Inflammatory macrophage treated with lipopolysaccharide for 1 hour (primary cell): ENCODE results near the gene DAND5.

ENCODE experiments used
- DNase-seq, 2 donors: peaks; one replicate each; pipeline ENCODE4 v3.0.0-alpha.2; 2020 to 2022

Gene DAND5, protein sequence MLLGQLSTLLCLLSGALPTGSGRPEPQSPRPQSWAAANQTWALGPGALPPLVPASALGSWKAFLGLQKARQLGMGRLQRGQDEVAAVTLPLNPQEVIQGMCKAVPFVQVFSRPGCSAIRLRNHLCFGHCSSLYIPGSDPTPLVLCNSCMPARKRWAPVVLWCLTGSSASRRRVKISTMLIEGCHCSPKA

DNA sequence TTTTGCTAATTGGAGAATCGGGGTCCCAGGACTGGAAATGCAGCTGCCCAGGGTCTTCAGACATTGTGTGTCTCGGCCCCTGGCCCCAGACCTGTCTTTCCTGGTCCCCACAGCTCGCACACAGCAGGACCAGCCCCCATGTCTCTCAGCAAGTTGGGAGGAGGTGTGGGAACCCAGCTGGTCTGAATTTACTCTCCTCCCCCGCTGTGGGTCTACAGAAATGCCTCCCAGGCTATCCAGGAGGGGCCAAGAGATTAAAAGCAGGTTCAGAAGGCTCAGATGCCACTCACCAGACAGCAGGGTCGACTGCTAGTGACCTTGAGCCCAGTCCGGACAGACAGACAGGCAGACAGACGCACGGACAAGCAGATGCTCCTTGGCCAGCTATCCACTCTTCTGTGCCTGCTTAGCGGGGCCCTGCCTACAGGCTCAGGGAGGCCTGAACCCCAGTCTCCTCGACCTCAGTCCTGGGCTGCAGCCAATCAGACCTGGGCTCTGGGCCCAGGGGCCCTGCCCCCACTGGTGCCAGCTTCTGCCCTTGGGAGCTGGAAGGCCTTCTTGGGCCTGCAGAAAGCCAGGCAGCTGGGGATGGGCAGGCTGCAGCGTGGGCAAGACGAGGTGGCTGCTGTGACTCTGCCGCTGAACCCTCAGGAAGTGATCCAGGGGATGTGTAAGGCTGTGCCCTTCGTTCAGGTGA is at the start of gene DAND5:
Gene DAND5 (plus strand): TSS at position 285 of the 697 bp plus-strand sequence. CDS start 85 bp downstream, at position 370.
- DNase-seq: no peak

DNA sequence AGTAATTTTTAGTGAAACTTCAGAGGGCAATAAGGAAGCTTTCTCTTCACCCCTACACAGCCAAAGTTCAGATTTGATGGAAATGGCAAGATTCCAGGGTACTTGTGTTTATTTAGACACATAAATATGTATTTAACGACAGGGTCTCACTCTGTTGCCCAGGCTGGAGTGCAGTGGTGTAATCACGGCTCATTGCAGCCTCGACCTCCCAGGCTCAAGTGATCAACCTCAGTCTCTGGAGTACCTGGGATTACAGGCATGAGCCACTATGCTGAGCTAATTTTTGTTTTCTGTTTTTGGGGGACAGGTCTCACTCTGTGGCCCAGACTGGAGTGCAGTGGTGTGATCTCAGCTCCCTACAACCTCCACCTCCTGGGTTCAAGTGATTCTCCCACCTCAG is 48.3 kb upstream of the DAND5 start:
- DNase-seq: no peak

DNA sequence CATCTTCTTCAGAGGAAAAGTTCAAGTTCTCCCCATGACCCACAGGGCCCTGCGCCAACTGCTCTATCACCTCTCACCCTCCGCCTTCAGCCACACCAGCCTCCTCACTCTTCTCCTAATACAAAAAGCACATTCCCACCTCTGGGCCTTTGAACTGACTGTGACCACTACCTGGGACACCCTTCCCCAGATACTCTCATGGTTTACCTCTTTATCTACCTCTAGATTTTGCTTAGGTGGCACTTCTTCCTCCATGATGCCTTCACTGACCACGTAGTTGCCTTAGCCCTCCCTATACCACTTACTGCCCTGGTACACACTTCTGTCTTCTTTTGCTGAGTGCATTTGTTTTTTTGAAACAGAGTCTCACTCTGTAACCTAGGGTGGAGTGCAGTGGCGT is 46.4 kb upstream of the DAND5 start:
- no peak for DNase-seq

DNA sequence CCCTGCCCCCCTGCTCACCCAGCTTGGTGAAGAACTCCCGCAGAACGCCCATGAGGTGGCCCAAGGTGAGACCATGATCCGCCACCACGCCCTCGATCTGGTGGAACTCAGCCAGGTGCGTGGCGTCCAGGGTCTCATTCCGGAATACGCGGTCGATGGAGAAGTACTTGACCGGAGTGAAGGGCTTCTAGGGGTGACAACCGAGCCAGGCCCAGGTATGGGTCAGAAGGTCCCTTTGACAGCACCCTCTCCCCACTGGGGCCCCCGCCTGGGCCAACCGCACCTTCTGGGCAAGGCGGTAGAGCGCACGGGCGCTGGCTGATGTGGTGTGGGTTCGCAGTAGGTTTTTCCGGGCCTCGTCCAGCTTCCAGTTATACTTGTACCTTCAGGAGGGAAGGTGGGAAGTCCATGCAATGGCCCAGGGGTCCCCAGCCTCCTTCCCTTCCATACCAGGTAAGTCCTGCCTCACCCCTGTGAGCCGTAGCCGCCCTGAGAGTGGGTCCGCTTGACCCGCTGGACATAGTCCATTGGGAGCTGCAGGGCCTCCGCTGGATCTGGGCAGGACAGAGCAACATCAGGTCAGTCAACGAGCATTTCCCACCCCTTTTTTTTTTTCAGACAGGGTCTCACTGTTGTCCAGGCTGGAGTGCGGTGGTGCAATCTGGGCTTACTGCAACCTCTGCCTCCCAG is 44.6 kb upstream of the DAND5 start:
- no peak for DNase-seq

DNA sequence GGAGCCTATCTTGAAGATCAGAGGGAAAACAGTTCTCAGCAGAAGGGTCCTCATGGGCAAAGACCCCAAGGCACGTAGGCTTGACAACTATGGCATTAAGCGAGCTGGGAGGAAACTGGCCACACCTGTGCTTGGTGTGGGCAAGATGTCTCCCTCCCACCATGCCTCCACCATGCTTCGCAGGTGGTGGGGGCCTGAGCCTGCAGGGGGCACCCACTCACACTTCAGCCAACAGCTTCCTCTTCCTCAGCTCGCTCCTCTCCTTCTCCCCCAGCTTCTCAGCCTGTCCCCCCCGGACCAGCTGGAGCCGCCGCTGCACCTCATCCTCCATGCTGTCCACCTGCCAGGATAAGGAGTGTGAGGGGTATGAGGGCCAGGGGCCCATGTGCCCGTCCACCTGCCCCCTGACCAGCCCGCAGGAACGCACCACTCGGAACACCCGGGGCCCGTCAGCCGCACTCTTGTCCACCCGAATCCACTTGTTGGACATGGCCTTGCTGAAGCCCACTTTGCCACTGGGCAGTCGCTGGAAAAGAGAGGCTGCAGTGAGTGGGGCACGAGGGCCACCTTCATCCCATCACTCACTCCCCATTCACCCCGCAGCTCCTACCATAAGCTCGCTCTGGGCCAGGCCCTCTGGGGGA is 39.3 kb upstream of the DAND5 start:
- no peak for DNase-seq

DNA sequence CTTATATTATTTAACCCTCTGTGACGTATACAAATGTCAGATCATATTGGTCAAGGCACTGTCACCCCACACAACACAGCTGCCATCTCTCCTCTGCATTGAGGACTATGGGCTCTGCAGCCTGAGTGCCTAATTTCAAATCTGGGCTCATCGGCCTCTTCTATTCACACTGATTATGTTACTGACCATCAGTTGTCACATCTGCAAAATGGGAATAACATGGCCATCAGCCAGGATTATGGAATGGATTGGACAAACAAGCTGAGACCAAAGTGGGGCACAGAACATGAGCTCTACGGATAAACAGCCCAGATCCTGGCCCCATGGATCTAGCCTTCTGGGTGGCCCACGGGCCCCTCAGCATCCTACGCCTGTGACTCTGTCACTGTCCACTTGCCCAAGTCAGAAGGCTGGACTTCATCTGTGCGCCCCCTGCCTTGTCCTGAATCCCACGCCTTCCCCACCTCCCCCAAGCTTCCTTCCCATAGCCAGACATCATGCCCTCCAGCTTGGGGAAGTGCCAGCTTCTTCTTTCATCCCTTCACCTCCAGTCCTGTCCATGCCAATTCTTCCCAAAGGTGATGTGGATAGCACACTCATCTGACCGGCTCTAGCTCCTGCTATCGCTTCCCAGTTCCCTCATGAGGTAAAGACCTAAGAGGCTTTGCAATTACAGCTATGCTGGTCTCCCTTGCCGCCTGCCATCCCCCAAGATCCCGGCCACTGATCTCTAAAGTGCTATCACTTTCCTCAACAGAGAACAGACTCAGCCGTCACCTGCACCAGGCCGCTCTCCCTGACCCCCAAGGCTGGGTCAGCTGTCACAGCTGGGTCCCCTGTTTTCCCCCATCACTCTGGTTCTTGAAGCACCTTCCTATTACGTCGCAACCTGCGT is 36.7 kb upstream of the DAND5 start:
- peak in 1 of 2 donors; percentile 25 for DNase-seq

DNA sequence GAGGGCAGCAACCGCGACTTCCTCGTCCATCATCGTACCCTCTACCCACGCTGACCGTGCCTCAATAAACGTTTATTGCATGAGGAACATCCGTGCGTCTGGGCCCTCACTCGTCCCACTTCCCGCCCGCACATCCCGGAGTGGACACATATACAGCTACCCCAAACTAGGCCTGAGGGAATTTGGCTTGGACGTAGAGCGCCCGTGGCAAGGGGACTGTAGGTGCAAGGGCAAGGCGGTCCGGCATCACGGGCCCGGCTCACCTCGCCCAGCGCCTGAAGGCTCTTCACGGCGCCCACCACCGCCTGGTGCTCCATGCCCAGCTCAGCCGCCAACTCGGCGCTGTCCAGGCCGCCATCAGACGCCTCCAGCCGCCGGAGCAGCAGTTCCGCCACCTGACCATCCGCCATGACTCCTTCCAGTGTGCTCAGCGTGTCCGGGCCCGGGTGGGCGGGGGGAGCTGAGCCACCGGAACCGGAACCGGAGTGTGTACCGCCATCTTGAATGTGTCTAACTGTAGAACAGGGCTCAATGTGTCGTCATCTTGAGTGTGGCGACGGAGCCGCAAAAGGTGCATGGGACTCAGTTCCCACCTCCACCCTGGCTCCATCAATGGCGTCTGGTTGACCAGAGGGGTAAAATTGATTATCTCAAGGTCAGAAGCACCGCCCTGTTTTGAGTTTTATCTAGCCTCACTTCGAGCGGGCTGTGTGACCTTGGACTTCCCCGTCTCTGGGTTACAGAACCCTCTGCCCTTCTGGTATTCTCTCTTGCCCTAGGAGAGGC is 35.9 kb upstream of the DAND5 start, which contains the start of gene FARSA:
Gene FARSA (minus strand): TSS at position 425 of the 786 bp plus-strand sequence. CDS start 15 bp downstream, at position 410.
- DNase-seq: peak; percentile 90 to 94

DNA sequence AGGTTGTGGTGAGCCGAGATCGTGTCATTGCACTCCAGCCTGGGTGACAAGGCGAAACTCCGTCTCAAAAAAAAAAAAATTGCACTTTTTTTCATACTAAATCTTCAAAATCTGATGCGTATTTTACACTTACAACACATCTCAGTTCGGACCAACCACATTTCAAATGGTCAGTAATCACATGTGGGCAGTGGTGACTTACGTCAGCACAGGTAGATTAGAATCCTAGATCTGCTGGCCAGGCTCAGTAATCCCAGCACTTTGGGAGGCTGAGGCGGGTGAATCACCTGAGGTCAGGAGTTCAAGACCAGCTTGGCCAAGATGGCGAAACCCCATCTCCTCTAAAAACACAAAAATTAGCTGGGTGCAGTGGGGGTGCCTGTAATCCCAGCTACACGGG is 34.3 kb upstream of the DAND5 start:
- no peak for DNase-seq

DNA sequence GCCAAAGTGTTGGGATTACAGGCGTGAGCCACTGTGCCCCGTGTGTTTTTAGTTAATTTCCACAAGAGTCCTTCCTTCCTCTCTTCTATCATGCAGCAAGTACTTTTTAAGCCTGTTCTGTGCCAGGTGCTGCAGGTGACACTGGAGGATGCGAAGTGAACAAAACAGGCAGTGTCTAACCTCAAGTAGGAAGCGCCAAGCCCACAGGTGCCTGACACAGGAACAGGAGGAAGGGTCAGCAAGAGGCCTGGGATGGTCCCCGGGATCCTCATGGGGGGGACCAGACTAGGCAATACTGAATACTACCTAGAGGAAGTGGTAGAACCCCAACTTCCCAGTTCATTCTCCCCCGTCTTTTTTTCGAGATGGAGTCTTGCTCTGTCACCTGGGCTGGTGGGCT is 32.8 kb upstream of the DAND5 start:
- DNase-seq: no peak

DNA sequence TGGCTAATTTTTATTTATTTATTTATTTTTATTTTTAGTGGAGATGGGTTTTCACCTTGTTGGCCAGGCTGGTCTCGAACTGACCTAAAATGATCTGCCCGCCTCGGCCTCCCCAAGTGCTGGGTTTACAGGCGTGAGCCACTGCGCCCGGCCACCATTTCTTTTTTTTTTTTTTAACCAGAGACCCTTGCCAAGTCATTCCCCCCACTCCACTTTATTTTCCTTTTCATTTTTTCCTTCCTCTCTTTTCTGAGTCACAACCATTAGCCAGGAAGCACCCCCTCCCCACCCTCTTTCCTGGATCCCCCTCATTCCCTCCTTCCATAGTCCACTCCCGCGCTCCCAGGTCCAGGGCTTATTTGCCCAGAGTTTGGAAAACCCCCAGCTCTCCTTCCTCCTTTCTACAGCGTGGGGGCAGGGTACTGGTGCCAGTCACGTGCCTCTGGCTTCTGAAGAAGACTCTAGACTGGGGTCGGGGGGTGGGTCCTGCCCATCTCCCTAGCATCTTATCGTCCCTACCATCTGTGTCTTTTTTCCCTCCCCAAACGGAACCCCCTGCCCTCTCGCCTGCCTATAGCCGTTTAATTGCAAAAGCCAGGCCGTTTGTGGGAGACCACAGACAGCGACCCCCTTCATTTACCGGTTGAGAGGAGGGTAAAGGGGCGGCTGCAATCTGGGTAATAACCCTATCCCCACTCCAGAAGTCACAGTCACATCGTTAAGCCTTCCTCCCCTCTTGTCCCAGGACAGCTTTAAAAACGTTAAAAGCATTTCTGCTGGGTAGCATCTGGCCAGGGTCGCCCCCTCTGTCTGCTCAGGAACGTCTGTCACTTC is 32.1 kb upstream of the DAND5 start:
- DNase-seq: peak; percentile 65 to 74

DNA sequence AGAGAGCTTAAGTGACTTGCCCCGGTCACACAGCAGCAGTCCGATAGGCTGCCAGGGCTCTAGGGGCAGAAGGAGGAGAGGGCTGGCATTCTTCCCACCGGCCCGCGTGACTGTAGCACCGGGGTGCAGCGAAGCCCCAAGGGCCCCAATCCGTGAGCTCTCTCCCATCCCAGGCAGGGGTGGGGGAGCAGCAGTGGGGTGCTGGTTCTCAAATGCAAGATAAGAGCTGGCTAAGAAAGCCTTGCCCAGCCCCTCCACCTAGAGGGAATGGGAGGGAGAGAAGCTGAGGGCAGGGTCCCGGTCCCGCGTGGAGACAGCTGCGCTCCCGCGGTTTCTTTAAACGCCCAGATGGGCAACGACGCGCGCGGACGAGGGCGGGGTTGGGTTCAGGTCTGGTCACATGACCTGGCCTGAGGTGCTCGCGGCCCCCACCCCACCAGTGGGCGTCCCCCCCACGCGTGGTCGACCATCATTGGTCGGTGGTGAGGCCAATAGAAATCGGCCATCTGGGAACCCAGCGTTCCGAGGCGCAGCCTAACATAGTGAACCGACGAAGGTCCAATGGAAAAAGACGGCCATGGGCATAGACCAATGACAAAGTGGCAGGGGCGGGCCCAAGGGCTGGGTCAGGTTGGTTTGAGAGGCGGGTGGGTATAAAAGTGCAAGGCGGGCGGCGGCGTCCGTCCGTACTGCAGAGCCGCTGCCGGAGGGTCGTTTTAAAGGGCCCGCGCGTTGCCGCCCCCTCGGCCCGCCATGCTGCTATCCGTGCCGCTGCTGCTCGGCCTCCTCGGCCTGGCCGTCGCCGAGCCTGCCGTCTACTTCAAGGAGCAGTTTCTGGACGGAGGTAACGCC is 31.2 kb upstream of the DAND5 start, which contains the start of gene CALR:
Gene CALR (plus strand): TSS at position 683 of the 852 bp plus-strand sequence. CDS start 71 bp downstream, at position 754.
- peak; percentile 98 to 99 for DNase-seq

DNA sequence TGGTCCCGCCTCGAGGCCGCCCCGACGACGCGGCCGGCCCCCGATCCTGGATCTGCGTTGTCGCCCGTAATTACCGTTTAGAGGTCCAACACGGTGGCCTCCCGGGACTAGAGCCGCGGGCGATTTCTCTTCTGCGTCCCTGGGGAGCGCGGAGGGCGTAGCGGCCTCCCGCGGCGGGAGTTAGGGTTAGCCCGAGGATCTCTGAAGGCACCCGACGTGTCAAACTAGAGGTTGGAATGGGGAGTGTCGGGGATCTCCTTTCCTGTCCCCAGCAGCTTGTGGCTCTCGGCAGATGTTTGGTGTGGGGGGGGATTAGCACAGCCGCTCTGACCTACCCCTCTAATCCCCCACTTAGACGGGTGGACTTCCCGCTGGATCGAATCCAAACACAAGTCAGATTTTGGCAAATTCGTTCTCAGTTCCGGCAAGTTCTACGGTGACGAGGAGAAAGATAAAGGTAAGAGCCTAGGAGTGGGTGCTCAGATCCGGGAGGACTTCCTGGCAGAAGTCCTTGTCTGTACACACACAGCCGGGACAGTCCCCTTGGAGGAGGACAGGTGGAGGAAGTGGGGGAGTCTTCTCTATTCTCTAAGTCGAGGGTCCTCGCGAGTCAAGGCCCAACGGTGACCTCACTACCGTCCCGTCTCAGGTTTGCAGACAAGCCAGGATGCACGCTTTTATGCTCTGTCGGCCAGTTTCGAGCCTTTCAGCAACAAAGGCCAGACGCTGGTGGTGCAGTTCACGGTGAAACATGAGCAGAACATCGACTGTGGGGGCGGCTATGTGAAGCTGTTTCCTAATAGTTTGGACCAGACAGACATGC is 30.4 kb upstream of the DAND5 start:
- peak; percentile 39 to 46 for DNase-seq

DNA sequence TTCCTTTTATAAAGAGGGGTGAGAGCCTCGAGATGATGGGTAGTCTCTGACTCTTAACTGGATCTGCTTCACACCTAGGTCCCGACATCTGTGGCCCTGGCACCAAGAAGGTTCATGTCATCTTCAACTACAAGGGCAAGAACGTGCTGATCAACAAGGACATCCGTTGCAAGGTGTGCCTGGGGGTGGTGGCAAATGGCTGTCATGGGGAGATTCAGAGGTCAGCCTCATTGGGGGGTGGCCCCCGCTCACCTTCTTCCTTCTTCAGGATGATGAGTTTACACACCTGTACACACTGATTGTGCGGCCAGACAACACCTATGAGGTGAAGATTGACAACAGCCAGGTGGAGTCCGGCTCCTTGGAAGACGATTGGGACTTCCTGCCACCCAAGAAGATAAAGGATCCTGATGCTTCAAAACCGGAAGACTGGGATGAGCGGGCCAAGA is 29.4 kb upstream of the DAND5 start:
- no peak for DNase-seq

DNA sequence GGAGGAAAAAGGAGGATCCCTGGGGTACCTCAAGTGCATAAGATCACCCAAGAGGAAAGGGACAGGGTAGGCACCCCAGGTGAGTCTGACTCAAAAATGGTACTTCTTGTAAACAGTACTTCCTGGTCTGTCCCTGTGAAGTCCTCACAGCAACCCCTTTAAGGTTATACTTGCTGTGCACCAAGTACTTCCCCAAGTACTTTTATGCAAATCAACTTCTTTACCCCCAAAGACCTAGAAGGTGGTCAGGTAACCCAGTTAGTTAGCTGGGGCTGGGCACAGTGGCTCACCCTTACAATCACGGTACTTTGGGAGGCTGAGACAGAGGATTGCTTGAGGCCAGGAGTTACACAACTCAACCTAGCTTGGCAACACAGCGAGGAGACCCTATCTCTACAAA is 28.5 kb upstream of the DAND5 start:
- no peak for DNase-seq

DNA sequence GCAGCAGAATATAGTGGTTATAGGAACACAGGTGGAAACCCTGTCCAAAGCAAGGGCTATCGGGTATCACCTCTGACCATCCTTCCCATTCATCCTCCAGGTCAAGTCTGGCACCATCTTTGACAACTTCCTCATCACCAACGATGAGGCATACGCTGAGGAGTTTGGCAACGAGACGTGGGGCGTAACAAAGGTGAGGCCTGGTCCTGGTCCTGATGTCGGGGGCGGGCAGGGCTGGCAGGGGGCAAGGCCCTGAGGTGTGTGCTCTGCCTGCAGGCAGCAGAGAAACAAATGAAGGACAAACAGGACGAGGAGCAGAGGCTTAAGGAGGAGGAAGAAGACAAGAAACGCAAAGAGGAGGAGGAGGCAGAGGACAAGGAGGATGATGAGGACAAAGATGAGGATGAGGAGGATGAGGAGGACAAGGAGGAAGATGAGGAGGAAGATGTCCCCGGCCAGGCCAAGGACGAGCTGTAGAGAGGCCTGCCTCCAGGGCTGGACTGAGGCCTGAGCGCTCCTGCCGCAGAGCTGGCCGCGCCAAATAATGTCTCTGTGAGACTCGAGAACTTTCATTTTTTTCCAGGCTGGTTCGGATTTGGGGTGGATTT is 25.8 kb upstream of the DAND5 start:
- no peak for DNase-seq

DNA sequence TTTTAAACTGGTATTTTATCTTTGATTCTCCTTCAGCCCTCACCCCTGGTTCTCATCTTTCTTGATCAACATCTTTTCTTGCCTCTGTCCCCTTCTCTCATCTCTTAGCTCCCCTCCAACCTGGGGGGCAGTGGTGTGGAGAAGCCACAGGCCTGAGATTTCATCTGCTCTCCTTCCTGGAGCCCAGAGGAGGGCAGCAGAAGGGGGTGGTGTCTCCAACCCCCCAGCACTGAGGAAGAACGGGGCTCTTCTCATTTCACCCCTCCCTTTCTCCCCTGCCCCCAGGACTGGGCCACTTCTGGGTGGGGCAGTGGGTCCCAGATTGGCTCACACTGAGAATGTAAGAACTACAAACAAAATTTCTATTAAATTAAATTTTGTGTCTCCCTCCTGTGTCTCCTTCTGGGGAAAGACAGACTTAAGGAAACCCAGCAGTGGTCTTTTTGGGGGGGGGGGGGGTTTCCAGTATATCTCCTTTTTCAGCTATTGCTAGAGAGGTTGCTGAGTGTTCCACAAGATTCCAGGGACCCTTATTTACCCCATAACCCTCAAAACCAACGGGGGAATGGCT is 25.2 kb upstream of the DAND5 start:
- DNase-seq: no peak

DNA sequence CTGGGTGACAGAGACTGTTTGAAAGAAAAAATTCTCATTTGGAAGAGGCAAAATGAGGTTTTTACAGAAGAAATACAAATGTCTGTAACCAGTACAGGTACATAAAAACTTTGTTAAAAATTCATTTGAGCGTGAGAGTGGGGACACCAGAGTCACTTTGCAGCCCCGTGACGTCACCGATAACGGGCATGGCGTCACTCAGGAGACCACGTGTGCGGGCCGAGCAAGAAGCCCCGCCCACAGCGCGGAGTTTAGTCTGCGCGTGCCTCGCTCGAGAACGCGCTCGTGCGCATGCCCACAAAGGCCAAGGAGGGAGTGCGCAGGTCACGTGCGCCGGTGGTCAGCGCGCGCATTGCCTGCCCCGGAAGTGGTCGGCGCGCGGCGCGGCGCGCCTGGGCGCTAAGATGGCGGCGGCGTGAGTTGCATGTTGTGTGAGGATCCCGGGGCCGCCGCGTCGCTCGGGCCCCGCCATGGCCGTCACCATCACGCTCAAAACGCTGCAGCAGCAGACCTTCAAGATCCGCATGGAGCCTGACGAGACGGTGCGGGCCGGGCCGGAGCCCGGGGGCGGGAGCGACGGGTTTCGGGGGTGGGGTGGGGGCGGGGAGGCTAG is 23.8 kb upstream of the DAND5 start, which contains the start of gene RAD23A:
Gene RAD23A (plus strand): TSS at position 384 of the 613 bp plus-strand sequence. CDS start 87 bp downstream, at position 471.
- peak; percentile 97 to 99 for DNase-seq
